OCI-LY7 (cell line): ENCODE measurements around the gene LEMD2. TPM values are rescaled to one million over a fixed set of nuclear protein-coding genes. Genes with fewer than 3 reads are reported as not detected.

Source experiments
- BruUV-seq: library from RNA; stranded (reverse); fragments of 400-500 nt; replicated peaks from 2 replicates; lab custom pipeline; 2021; lab: Mats Ljungman, UMichigan
- CTCF ChIA-PET: fragments of 300-600 bp; sonication (Branson Sonifier 250); formaldehyde crosslinking; loops from one replicate; lab custom pipeline; 2022; ENCODE audit warnings: antibody characterized with exemption; ENCODE audit not compliant: unreplicated experiment; lab: Charles Lee
- POLR2A ChIA-PET: fragments of 300-600 bp; sonication (Branson Sonifier 250); formaldehyde crosslinking; loops from one replicate; lab custom pipeline; 2022; ENCODE audit warnings: antibody characterized with exemption; lab: Charles Lee
- DNase-seq: peaks from one replicate; pipeline ENCODE4 v3.0.0-alpha.2; 2015; ENCODE audit warnings: low spot score
- H2AFZ ChIP-seq: fragments of 200-600 bp; sonication (generic), shearing (Covaris generic); 2 replicates; pipeline ENCODE4 v1.6.1; 2014; ENCODE audit warnings: mild to moderate bottlenecking, antibody characterized with exemption, low read length, moderate library complexity
- H3K27ac ChIP-seq: fragments of 200-600 bp; sonication (generic); 2 replicates; pipeline ENCODE4 v1.5.1; 2014; ENCODE audit warnings: mixed run types, low read depth, mild to moderate bottlenecking, moderate library complexity, low read length, inconsistent platforms; ENCODE audit not compliant: poor library complexity, severe bottlenecking
- H3K36me3 ChIP-seq: fragments of 200-600 bp; sonication (generic); 2 replicates; pipeline ENCODE4 v1.6.1; 2014; ENCODE audit warnings: mild to moderate bottlenecking, antibody characterized with exemption, low read length, moderate library complexity, mixed read lengths; ENCODE audit not compliant: insufficient read depth
- H3K4me1 ChIP-seq: fragments of 200-600 bp; sonication (generic); 2 replicates; pipeline ENCODE4 v1.5.1; 2014; ENCODE audit warnings: mild to moderate bottlenecking, low read length; ENCODE audit not compliant: insufficient read depth, poor library complexity, severe bottlenecking
- H3K4me2 ChIP-seq: fragments of 200-600 bp; sonication (generic); 2 replicates; pipeline ENCODE4 v1.6.1; 2014; ENCODE audit warnings: mild to moderate bottlenecking, low read length
- H3K4me3 ChIP-seq: fragments of 200-600 bp; sonication (generic); 2 replicates; pipeline ENCODE4 v1.5.1; 2014; ENCODE audit warnings: mild to moderate bottlenecking, low read depth, low read length; ENCODE audit not compliant: poor library complexity, severe bottlenecking
- H3K79me2 ChIP-seq: fragments of 200-600 bp; sonication (generic); 2 replicates; pipeline ENCODE4 v1.6.1; 2016; ENCODE audit warnings: low read depth, mild to moderate bottlenecking, low read length, moderate library complexity, mixed read lengths; ENCODE audit not compliant: insufficient read depth
- H3K9me2 ChIP-seq: fragments of 200-600 bp; sonication (generic); 2 replicates; pipeline ENCODE4 v1.6.1; 2016; ENCODE audit warnings: mild to moderate bottlenecking, low read length, mixed read lengths; ENCODE audit not compliant: insufficient read depth
- H3K9me3 ChIP-seq: fragments of 200-600 bp; sonication (generic); 2 replicates; pipeline ENCODE4 v1.6.1; 2014; ENCODE audit warnings: mild to moderate bottlenecking, mixed run types, low read length, mixed read lengths
- H4K20me1 ChIP-seq: fragments of 200-600 bp; sonication (generic); 2 replicates; pipeline ENCODE4 v1.6.1; 2014; ENCODE audit warnings: mild to moderate bottlenecking, antibody characterized with exemption, low read length, moderate library complexity, mixed read lengths; ENCODE audit not compliant: insufficient read depth
- EZH2phosphoT487 ChIP-seq: fragments of 200-600 bp; sonication (generic); IDR thresholded peaks from 2 replicates; pipeline ENCODE4 v1.6.1; 2018; ENCODE audit warnings: low read depth, borderline replicate concordance, mild to moderate bottlenecking, mixed run types, antibody characterized with exemption, low read length, moderate library complexity, mixed read lengths
- intact Hi-C: fragments of 100-400 bp; cut with micrococcal nuclease; formaldehyde crosslinking; loops from one replicate; pipeline ENCODE4 v1.10.0; 2022; ENCODE audit not compliant: unreplicated experiment
- total RNA-seq, 2 experiments: library from RNA; depleted of rRNA in 1 of 2; stranded (reverse); fragments of >200 nt in 1 of 2; shearing (Covaris generic) in 1 of 2; gene quantifications; 2 replicates each; pipeline ENCODE4 v1.2.3, GENCODE V29; 2014 to 2022
- TF ChIP-seq, protein P1 (sequence below): fragments of 200-600 bp; sonication (generic); conservative IDR thresholded peaks from 2 replicates; pipeline ENCODE4 v1.5.1; 2014; ENCODE audit warnings: mild to moderate bottlenecking, antibody characterized with exemption, low read length, moderate library complexity, mixed read lengths

LEMD2 gene
- total RNA-seq, 2 experiments from 2014 or later, result 59.2 to 66.9 TPM

DNA sequence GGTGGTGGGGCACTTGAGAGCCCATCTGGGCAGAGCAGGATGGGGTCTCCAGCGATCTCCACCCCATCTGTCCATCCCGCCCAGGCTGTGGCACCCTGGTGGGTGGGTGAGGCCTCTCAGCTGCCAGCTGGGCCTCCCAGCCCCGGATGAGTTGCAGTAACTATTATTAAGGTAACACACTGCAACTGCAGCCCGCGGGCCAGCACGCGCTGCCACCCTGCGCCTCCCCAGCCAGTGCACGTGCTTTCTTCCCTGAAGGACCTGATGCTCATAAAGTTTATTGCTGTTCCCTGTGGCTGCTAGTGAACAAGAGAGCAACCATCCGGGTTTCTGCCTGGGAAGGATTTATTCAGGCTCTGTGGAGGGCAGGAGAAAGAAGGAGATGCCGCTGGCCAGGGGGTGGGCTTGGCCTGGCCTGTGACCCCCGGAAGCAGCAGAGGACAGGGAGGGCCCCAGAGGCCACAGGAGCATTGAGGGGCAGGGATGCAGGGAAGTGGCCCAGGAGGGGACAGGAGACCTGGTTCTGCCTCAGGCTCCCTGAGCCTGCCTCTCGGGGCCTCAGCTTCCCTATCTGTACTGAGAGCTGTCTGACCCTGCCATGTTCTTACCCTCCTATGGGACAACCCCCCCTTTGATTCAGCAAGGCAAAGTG is 43.9 kb downstream of the LEMD2 start:
- no TSS peak for BruUV-seq
- Histone ChIP-seq H3K9me2 (no peaks in the 10 kb centered on the region), H3K4me2 (no peak overlapping the region), H3K36me3 (no peaks in the 10 kb centered on the region), H3K79me2 (no peaks in the 10 kb centered on the region), H2AFZ (no peak overlapping the region), H3K4me3 (no peak overlapping the region), H3K4me1 (no peaks in the 10 kb centered on the region), H4K20me1 (no peaks in the 10 kb centered on the region), H3K27ac (no peak overlapping the region), H3K9me3 (no peaks in the 10 kb centered on the region)
- intact Hi-C loops, result loop anchor here (1.0 to 10.0 kb wide), 2 partner anchors 17 to 410 kb away; no protein-coding TSS in a partner anchor
- DNase-seq, result no peak
- ChIA-PET CTCF (no interaction called here), POLR2A (no interaction called here)
- no peak for TF ChIP-seq EZH2phosphoT487
- TF ChIP-seq, protein P1, sequence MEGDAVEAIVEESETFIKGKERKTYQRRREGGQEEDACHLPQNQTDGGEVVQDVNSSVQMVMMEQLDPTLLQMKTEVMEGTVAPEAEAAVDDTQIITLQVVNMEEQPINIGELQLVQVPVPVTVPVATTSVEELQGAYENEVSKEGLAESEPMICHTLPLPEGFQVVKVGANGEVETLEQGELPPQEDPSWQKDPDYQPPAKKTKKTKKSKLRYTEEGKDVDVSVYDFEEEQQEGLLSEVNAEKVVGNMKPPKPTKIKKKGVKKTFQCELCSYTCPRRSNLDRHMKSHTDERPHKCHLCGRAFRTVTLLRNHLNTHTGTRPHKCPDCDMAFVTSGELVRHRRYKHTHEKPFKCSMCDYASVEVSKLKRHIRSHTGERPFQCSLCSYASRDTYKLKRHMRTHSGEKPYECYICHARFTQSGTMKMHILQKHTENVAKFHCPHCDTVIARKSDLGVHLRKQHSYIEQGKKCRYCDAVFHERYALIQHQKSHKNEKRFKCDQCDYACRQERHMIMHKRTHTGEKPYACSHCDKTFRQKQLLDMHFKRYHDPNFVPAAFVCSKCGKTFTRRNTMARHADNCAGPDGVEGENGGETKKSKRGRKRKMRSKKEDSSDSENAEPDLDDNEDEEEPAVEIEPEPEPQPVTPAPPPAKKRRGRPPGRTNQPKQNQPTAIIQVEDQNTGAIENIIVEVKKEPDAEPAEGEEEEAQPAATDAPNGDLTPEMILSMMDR, result no peak

DNA sequence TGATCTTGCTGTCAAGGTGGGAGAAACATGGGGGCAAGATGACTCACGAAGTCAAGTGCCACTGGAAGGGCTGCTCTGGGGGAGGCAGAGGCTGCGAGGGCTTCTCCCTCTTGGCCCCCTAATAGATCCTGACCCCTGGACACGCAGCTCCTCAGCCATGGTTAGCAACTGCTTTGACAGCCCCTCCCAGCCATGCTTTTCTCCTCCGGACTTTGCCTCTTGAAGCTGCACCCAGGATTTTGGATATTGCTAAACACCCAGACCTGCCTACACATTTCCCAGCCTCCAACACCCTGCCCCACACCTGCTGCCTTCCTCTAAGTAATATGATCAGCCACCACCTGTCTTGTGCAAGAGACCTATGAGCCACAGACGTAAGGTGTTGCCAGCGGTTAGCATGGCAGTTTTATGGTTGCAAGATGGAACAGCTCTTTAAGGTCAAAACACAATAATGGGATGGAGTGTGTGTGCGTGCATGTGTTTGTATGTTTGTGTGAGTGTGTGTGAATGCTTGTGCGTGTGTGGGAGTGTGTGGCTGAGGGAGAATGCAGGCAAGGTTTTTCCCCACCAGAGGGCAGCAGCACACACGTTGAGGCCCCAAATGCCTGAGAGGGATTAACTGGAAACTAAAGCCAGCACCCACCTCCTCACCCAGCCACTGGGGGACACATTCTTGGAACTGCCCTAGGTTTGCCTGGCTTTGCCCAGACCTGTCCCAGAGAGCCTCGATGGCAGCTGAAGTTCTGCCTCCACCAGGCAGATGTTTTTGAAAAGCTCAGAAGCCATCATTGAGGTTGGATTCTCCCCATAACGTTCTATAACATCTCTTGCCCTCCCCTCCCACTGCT is 44.7 kb downstream of the LEMD2 start:
- intact Hi-C loops, result loop anchor here (1.0 to 10.0 kb wide), 2 partner anchors 18 to 411 kb away; no protein-coding TSS in a partner anchor
- DNase-seq, result peak; percentile 79

More for the DNA sequence above, 44.7 kb downstream of the LEMD2 start:
- CTCF ChIA-PET, result interaction anchor here (0.6 to 0.9 kb wide), 3 partner anchors 9 to 324 kb away, joined by 3 to 4 read pairs (median 4); no protein-coding TSS in a partner anchor
- H3K27ac ChIP-seq, result no peak overlapping the region
- no peak overlapping the region for H3K4me3 ChIP-seq
- no peaks in the 10 kb centered on the region for H3K36me3 ChIP-seq
- POLR2A ChIA-PET, result interaction anchor here (0.7 kb wide), 1 partner anchor 1619 kb away, joined by 3 read pairs; no protein-coding TSS in a partner anchor
- H3K9me2 ChIP-seq, result no peaks in the 10 kb centered on the region
- no peaks in the 10 kb centered on the region for H4K20me1 ChIP-seq
- no peak overlapping the region for H2AFZ ChIP-seq
- no TSS peak for BruUV-seq
- no peaks in the 10 kb centered on the region for H3K4me1 ChIP-seq
- no peak overlapping the region for H3K4me2 ChIP-seq
- TF ChIP-seq, protein P1, result peak; percentile 94
- no peak for TF ChIP-seq EZH2phosphoT487
- H3K79me2 ChIP-seq, result no peaks in the 10 kb centered on the region
- H3K9me3 ChIP-seq, result no peaks in the 10 kb centered on the region
